Stimulated activated CD8-positive, alpha-beta memory T cell treated with anti-CD3 and anti-CD28 coated beads, Interleukin-15, amount 100 ng/mL, for 4 hours (primary cell): ENCODE data around the gene PPARG.

ENCODE experiments used
- DNase-seq, 2 donors: peaks; one replicate each; pipeline ENCODE4 v3.0.0-alpha.2; 2020; ENCODE audit warnings: low read depth in 2 of 2

PPARG gene

DNA sequence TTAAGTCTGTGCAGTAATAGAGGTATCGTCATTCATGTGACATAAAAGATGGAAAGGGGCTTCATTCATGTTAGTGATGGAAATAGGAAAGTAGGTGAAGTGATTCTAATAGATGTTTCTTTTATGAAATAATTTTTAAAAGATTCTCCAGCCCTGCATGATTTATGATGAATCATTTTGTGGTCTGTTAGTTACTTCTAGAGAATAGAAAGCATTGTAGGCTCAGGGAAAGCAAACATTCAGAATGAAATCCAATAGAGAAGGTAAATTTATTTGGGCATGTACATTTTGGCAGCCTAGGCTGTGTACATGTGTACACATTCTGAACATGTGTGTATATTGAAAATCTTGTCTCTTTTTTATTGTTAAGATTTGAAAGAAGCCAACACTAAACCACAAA, 23.1 kb downstream of the PPARG start:
- DNase-seq, result no peak

DNA sequence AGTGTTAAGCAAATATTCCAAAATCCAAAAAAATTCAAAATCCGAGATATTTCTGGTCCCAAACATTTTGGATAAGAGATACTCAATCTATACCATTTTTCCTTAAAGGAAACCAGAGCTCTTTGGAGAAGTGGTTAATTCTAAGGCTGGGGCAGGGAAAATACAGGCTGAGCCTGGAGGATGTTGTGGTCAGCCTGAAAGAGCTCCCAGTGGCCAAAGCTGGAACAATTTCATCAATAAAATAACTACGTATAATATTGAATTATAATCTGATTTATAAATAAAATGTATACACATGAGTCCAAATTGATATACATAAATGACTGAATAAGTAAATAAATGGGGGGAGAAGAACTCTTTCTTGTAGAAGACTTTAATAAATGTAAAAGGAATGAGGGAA, 24.6 kb downstream of the PPARG start:
- DNase-seq, result no peak

DNA sequence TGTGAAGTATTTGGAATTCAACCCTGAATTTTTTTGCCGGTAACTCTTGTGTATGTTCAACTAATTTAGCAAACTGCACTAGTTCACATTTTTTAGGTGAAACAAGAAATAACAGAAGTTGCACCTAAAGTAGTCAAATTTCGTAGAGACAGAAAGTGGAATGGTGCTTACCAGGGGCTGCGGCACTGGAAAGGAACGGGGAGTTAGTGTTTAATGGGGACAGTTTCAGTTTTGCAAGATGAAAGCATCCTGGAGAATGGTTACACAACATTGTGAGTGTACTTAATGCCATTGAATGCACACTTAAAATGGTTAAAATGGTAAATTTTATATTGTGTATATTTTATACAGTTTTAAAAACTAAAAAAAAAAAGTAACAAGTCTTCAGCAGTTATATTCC, 27.4 kb downstream of the PPARG start:
- no peak for DNase-seq

DNA sequence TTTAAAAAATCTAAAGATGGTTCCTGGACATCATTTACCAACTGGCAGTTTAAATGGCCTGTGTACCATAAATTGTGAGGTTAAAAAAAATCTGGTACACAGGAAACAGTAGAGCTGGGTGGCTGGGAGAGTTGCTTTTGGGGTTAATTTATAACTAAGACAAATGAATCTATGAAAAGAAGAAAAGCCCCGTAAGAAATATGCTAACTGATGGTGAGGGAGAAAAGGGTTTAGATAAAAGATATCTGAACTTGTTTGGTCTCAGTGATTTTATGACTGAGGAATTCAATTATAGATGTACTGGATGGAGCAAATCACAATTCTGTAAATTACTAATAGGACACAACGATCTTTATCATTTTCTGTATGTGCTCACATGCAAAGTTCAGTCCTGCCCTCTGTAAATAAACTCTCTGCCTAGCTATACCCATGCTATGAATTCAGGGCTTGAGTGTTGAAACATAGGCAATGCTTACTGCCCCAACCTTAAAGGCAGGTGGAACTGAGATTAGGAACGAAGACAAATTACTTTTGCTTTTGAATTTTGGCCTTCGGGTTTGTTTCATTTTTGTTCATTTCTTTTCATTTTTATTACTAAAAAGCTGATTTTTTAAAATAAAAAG, 28.0 kb downstream of the PPARG start:
- DNase-seq, result no peak

DNA sequence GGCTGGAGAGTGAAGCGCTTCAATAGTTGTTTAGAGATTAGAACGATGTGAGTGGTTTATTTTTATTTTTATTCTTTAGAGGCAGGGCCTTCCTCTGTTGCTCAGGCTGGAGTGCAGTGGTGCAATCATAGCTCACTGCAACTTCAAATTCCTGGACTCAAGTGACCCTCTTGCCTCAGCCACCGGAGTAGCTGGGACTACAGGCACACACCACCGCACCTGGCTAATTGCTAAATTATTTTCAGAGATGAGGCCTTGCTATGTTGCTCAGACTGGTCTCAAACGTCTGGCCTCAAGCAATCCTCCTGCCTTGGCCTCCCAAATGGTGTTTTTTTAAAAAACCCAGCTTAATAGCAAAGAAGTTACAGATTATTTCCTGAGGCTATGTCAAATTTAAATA, 29.0 kb downstream of the PPARG start:
- no peak for DNase-seq

DNA sequence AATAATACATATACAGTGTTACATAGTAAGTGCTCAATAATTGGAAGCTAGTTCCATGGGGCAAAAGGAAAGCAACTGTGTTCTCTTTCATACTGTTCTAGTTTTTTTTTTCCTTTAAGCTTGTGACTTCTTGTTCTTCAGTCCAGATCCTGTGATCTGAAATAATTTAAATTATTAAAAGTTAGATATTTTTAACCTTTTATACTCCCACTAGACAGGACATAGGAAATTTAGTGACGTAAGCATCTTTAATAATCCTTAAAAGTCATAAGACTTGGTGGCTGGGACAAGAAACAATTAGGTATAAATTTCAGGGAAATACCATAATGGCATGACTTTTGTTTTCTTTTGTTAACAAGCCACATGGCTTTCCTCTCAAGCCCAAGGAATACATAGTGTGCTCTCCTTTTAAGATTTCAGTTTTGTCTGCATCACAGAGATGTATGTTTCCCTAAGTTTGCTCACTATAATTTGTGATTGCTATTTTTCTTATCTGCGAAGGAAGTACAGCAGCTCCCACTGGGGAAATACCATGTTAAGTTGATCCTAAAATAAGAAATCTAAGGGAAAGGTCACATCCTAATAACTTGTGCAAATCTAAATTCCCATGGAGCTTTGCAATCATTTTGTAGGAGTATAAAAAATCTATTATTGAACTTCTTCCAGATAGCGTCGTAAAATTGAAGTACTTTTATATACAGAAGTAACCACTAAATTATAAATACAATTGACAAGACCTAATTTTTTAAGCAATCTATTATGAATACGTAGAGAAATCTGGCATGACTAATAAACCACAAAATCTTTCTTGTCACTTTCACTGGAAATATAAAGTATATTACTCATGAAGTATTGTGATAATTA, 30.1 kb downstream of the PPARG start:
- DNase-seq, result no peak

DNA sequence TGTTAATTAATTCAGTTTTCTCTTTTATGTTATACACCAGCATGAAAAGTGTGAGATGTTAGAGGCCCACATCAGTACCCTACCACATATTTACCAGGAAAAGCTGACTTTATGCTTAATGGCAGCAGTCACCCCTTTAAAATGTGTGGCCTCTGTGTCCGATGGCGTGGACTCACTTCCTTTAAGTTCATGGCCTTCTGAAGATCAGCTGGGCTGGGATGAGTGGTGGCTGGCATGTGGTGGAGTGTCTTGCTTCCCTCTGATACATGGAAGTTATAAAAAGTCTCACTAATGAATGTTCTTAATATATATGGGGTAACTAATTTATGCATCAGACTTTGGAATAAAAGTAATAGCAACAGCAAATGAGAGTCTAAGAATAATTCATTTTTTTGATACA, 32.1 kb downstream of the PPARG start:
- no peak for DNase-seq

DNA sequence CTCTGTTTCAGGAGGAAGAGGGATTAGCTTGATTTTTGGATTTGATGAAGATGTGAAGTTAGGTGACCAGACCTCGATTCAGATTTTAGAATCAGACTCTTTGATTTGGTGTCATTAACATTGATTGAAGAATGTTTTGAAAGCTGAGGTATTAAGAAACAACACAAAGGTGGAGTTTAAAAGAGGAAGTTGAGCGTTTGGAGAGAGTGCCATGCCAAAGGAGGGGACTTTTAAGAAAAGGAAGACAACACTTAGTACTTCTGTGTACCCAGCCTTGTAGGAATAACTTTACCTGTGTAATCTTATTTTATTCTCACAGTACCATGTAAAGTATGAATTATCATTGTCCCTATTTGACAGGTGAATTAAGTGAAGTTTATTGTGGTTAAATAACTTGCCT, 34.4 kb downstream of the PPARG start:
- DNase-seq, result no peak

DNA sequence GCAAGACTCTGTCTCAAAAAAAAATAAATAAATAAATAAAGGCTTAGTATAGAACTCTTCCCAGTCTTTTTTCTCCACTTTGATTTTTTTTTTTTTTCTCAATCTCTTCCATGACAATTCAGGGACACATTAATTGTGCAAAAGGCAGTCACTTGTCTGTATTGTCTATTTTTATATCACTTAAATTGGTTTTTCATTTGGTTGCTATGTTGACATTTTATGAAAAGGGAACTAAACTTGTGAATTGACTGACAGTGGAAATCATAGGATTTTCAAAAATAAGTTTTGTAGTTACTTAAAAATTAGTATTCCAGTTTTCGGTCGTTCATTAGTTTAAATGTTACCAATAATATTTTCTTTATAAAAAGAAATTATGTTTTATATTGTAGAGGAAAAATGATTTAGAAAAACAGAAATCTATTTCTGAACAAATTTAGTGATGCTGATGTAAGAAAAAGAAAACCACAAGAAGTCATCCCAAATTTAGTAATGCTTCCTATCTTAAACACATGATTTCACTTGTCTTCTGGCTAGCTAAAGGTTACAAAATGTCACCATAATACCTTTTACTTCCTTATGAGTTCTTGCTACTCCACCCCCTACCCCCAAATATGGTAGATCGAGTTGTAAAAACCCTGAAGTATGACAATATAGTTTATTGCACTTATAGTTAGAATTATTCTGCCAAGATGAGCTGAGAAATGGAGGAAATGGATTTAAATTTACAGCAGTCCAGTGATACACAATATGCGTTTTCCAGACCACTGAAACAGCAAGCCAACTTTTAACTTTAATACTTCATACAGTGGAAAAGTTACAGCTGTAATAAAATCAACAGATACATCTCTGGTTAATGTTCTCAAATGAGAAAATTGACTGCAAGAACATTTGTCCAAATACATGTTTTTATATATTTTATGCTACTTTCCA, 37.0 kb downstream of the PPARG start:
- no peak for DNase-seq

DNA sequence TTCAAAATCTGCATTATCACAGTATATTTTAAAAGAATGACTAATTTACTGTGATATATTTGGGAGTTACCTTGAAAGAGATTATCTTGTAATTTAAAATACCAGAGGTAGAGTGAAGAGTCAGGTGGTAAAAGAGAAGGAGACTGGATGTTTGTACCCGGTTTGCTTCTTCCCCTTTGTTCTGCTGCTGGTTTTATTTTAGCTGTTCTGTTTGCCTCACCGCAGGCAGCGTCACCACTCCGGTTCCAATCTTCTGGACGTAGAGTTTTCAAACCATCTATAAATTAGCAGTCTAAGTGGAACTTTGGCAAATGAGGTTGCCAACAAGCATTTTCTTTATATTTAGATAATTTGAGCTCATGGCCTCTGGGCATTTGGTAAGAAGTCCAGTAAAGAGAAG, 38.2 kb downstream of the PPARG start:
- DNase-seq, result no peak

DNA sequence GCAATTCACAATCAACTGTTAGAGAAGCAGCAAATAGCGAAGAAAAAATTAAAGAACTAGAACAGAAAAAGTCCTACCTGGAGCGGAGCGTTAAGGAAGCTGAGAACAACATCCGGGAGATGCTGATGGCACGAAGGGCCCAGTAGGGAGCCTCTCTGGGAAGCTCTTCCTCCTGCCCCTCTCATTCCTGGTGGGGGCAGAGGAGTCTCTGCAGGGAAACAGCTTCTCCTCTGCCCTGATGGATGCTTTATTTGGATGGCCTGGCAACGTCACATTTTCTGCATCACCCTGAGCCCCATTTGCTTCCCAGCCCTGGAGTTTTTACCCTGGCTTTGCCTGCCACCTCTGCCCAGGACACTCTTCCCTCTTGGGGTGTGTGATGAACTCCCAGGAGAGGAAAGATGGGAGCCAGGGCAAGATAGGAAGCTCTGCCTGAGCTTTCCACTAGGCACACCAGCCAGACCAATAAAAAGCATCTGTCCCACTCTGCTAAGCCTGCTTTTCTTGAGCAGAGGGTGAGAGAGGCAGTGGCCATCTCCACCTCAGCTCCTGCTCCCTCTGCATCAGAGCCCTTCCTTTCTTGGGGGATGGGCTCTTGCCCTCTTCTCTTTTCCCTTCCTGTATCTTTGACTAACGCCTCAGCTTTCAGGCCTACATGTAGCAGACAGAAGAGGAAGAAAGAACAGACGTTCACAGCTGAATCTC, 39.4 kb downstream of the PPARG start:
- no peak for DNase-seq

DNA sequence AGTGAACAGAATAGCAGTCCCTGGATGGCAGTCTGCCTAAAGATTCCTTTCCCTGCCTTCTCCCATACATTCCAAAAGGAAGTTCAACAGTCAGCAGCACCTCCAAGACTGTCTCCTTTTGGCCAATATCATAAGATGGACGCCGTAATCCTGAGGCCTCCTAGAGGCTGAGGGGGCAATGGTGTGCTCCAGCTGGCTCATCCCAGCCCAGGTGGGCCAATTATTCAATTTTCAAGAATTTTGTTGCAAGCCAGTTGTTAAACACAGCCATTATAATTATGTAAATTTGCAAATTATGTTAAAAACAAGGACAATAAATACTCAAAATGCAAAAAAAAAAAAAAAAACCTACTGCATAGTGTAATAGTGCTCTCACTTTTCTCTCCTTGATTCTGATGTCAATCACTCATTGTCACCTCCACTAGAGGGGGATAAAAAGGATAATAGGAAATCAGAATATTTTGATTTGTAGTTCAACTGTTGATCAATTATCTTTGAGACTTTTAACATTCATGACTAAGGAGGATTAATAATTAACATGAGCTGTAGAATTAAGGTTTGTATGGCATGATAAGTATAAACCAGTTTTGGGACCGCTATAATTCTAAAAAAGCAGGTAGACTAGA, 40.1 kb downstream of the PPARG start:
- DNase-seq, result no peak

DNA sequence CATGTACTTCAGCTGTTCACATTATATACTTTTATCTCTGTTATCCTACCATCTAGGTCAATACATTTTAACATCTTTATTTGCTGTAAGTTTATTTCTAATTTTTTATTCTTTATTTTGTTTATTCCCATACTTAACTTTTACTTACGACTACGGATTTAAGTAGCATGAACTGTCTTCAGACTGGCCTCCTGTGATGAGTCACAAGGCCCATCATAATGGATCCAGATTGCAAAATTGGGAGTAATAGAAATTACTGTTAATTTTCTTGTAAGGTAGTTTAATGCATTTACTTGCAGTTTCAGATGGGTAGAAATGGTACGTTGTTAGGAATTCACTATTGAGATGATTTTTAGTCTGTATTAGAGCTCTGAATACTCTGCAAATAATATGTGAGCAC, 45.9 kb downstream of the PPARG start:
- no peak for DNase-seq

DNA sequence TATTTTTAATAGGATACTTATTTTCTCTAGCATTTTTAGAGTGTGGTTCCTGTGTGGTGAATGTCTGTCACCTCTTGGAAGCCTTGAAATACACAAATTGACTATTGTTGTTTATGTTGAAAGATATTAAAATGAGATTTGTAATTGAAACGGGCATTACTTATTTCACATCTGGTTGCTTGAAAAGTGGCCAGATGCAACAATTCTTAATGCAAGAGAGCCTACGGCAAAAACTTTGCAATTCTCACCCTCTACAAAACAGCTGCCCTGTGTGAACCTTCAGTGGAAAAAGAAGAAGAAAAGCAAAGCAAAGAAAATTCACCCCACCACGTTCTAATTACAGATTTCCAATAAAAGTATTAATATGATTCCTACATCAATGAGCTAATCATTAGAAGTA, 46.6 kb downstream of the PPARG start:
- DNase-seq, result no peak

DNA sequence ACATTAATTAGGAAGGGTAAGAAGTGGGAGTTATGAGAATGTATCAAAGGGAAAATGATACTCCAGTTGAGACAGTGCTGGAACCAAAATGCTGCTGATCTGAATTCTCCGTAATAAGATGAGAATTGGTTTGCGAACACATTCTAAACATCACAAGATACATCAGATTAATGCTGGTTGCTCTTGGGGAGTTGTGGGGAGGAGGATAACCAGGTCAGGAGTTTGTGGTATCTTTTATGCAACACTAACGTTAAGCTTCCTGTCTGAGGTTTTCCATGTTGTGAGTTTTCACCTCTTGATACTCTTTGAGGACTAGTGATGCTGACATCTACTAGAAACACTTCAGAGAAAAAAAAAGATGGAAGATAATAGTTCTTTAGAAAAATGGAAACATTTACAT, 47.2 kb downstream of the PPARG start:
- no peak for DNase-seq

DNA sequence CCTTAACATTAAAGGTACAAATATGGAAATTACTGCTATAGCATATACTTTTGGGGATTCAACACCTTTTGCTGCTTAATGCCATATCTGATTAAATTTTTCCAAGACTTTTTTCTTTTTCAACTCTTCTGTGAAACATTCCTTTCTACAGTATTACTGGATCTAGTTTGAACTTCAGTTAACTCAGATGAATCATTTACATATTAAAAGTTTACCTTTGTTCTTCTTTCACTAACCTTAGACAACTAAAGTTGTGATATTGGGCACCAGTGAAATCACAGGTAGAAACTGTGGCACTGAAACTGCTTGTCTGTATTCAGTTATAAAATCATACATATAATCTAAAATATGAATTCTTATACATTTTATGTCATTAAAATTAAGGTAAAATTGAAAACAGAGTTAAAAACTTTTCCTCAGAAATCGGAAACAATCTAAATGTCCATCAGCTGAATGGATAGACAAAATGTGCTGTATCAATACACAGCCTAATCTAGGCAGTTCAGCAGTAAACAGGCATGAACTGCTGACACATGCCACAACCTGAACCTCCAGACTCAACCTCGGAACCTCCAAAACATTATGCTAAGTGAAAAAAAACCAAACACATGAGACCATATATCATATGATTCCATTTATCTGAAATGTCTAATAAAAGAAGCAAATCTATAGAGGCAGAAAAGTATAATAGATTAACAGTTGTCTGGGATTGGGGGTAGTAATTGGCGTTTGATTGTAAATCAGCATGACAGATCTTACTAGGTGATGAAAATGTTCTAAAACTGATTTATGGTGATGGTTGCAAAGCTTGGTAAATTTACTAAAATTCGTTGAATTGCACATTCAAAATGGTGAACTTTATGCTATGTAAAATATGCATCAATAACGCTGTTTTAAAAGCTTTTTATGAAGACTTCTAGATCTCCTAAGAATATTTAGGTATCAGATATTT, 50.0 kb downstream of the PPARG start:
- DNase-seq, result no peak

DNA sequence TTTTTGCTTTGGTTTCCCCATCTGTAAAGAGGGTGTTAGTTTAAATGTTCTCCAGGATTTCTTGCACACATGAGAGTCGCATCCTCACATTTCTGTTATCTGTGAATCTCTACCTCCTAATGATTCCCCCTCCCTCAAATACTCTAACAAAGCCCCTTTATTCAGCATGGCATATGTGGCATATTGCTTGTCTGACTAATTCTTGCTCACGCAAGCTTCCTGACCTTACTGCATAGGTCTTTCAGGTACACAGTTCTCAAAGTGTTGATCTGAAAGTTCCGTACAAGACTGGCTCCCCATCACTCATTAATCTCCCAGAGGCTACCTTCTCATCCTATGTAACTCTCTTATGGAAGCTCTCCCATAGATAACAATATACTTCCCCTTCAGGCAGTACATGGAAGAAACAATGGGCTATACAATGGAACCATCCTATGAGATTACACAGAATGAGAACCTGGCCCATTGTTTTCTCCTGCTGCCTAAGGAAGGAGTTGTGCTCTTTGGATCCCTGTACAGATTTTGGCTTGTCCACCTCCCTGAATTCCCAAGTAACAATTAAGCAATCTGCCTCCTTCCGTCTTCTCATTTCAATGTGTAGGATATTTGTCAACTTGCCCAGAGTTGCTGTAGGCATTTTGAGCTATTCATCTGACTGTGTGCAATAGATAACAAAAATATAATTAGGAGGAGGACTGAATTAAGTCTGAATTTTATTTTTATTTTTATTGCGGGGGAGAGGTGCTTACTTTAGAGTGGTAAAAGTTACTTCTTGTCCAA, 51.0 kb downstream of the PPARG start:
- DNase-seq, result no peak

DNA sequence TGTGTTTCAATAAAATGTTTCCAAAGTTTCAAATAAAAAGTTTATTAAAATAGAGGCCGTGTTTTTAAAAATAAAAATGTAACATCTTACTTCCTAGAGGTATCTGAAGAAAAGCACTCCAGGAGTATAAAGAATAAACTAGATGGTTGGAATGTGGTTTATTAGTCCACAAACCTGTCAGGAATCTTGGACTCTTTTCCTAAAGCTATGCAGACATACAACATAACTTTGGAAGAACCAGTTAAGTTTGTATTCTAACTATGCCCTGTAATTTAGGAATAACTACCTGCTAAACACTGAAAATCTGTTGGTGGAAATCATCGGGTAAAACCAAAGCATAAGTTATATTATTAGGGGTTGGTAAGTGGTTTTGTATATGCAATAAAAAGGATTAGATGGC, 51.6 kb downstream of the PPARG start:
- no peak for DNase-seq

DNA sequence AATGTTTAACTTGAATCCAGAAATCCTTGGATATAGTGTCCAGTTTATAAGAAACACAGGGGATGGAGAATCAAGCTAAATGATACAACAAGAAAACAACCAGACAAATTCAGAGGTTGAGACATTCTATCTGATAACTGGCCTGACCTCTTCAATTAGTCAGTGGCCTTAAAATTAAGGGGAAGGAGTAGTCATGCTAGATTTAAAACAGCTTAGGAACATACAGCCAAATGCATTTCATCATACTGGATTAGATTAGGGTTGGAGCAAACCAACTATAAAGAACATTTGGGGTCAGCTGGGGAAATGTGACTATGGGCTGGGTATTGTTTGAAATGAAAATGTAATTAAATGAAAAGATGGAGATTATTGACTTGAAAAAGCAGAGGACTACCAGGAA, 53.3 kb downstream of the PPARG start:
- DNase-seq, result no peak
